Subcutaneous abdominal adipose tissue (tissue), 5 donors: Measurements from ENCODE around the gene KCTD10.

Experiments used
- H3K27ac ChIP-seq: one replicate; pipeline ENCODE4 v1.7.0; 2013; ENCODE audit warnings: low read depth, mild to moderate bottlenecking, inconsistent platforms, low read length, moderate library complexity
- H3K27me3 ChIP-seq, 5 donors: one replicate each; pipeline ENCODE4 v1.7.0; 2013; ENCODE audit warnings: low read length in 5 of 5, inconsistent platforms in 1 of 5; ENCODE audit not compliant: control insufficient read depth in 5 of 5, insufficient read depth in 4 of 5
- H3K36me3 ChIP-seq, 5 donors: one replicate each; pipeline ENCODE4 v1.7.0; 2013; ENCODE audit warnings: low read length in 5 of 5; ENCODE audit not compliant: control insufficient read depth in 5 of 5, insufficient read depth in 5 of 5
- H3K4me1 ChIP-seq, 5 donors: one replicate each; pipeline ENCODE4 v1.7.0; 2013; ENCODE audit warnings: low read length in 5 of 5, mild to moderate bottlenecking in 3 of 5, moderate library complexity in 1 of 5; ENCODE audit not compliant: control insufficient read depth in 5 of 5, insufficient read depth in 5 of 5
- H3K4me3 ChIP-seq, 5 donors: one replicate each; pipeline ENCODE4 v1.7.0; 2013; ENCODE audit warnings: low read length in 5 of 5, low read depth in 1 of 5
- H3K9ac ChIP-seq, 5 donors: one replicate each; pipeline ENCODE4 v1.7.0; 2013; ENCODE audit warnings: low read length in 5 of 5, mild to moderate bottlenecking in 4 of 5, moderate library complexity in 3 of 5
- H3K9me3 ChIP-seq, 5 donors: one replicate each; pipeline ENCODE4 v1.7.0; 2013; ENCODE audit warnings: low read length in 5 of 5; ENCODE audit not compliant: control insufficient read depth in 5 of 5
- donor health status: healthy.
- donor health status: healthy.
- donor health status: healthy.
- donor health status: healthy.
- donor health status: healthy.

Gene KCTD10

GRCh38 chr12:109455706-109456105 is 21.4 kb downstream of the KCTD10 start:
- Histone ChIP-seq H3K9me3 (no peaks in the 10 kb centered on the region), H3K27me3 (no peaks in the 10 kb centered on the region), H3K4me3 (no peak overlapping the region), H3K4me1 (peaks cover 2 to 35% (median 23%) of the 10 kb centered on the region in 5 donors), H3K9ac (no peak overlapping the region), H3K27ac (no peak overlapping the region), H3K36me3 (peaks cover 27 to 93% (median 81%) of the 10 kb centered on the region in 5 donors)

GRCh38 chr12:109452489-109452888 is 24.6 kb downstream of the KCTD10 start:
- Histone ChIP-seq H3K9ac (no peak overlapping the region), H3K36me3 (peaks cover 28 to 96% (median 89%) of the 10 kb centered on the region in 5 donors), H3K27ac (no peak overlapping the region)

GRCh38 chr12:109451400-109451799 is 25.7 kb downstream of the KCTD10 start:
- Histone ChIP-seq H3K4me3 (no peak overlapping the region), H3K36me3 (peaks cover 21 to 95% (median 89%) of the 10 kb centered on the region in 5 donors), H3K27ac (no peak overlapping the region), H3K9me3 (no peaks in the 10 kb centered on the region), H3K4me1 (peaks cover 2 to 26% (median 4%) of the 10 kb centered on the region in 5 donors), H3K27me3 (no peaks in the 10 kb centered on the region), H3K9ac (no peak overlapping the region)

More at GRCh38 chr12:109452489-109452888, 24.6 kb downstream of the KCTD10 start:
- peaks cover 2 to 26% (median 4%) of the 10 kb centered on the region in 5 donors for H3K4me1 ChIP-seq
- H3K9me3 ChIP-seq, result no peaks in the 10 kb centered on the region
- no peaks in the 10 kb centered on the region for H3K27me3 ChIP-seq
- H3K4me3 ChIP-seq, result no peak overlapping the region

GRCh38 chr12:109450980-109451379 is 26.1 kb downstream of the KCTD10 start:
- H3K9ac ChIP-seq, result no peak overlapping the region
- peaks cover 19 to 94% (median 89%) of the 10 kb centered on the region in 5 donors for H3K36me3 ChIP-seq
- no peak overlapping the region for H3K27ac ChIP-seq
- no peaks in the 10 kb centered on the region for H3K27me3 ChIP-seq
- H3K9me3 ChIP-seq, result no peaks in the 10 kb centered on the region
- H3K4me3 ChIP-seq, result no peak overlapping the region
- H3K4me1 ChIP-seq, result peaks cover 2 to 26% (median 4%) of the 10 kb centered on the region in 5 donors

DNA sequence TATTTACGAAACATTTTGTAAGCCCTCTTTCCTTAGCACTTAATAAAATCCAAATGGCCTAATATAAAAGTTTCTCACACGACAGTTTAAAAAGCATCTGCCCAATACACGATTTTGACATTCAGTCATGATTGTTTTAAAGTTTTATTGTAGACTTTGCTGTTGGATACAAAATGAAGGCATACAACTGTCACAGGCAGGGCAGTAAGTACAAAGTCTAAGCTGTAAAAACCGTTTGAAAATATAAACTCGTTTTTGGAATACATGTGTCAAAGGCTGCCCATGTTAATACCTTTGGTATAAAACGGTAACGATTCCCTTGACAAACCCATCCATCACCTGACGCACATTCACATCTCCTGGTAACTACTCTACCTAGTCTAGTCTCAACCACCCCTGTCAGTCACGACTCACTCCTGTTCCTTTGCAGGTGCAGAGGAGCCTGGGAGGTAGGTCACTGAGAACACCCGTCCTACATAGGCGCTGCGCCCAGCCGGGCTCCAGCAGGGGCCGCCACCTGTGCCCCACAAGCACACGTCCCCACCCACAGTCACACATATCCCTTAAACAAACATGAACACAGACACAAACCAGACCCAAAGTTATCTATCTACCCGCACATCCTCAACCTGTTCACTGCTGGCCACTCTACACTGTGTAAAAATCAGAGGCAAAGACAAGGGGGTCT is 27.1 kb downstream of the KCTD10 start:
- H3K9ac ChIP-seq, result no peak overlapping the region
- peaks cover 2 to 32% (median 13%) of the 10 kb centered on the region in 5 donors for H3K4me1 ChIP-seq

GRCh38 chr12:109448707-109449390 is 28.3 kb downstream of the KCTD10 start:
- H3K36me3 ChIP-seq, result peaks cover 9 to 89% (median 70%) of the 10 kb centered on the region in 5 donors

More for the DNA sequence above, 27.1 kb downstream of the KCTD10 start:
- Histone ChIP-seq H3K4me3 (no peak overlapping the region), H3K9me3 (no peaks in the 10 kb centered on the region), H3K27me3 (no peaks in the 10 kb centered on the region), H3K36me3 (peaks cover 16 to 90% (median 81%) of the 10 kb centered on the region in 5 donors), H3K27ac (no peak overlapping the region)

GRCh38 chr12:109448272-109448671 is 28.8 kb downstream of the KCTD10 start:
- peak overlapping the region in 1 of 5 donors; percentile 8 for H3K9ac ChIP-seq
- no peak overlapping the region for H3K4me3 ChIP-seq
- H3K27me3 ChIP-seq, result no peaks in the 10 kb centered on the region
- H3K27ac ChIP-seq, result peak overlapping the region; percentile 3
- H3K36me3 ChIP-seq, result peaks cover 8 to 83% (median 67%) of the 10 kb centered on the region in 5 donors
- H3K4me1 ChIP-seq, result peaks cover 10 to 50% (median 30%) of the 10 kb centered on the region in 5 donors
- no peaks in the 10 kb centered on the region for H3K9me3 ChIP-seq

More at GRCh38 chr12:109448707-109449390, 28.3 kb downstream of the KCTD10 start:
- Histone ChIP-seq H3K9ac (peak overlapping the region in 1 of 5 donors; percentile 8), H3K4me3 (no peak overlapping the region), H3K9me3 (no peaks in the 10 kb centered on the region), H3K4me1 (peaks cover 8 to 44% (median 24%) of the 10 kb centered on the region in 5 donors), H3K27me3 (no peaks in the 10 kb centered on the region), H3K27ac (peak overlapping the region; percentile 3)

DNA sequence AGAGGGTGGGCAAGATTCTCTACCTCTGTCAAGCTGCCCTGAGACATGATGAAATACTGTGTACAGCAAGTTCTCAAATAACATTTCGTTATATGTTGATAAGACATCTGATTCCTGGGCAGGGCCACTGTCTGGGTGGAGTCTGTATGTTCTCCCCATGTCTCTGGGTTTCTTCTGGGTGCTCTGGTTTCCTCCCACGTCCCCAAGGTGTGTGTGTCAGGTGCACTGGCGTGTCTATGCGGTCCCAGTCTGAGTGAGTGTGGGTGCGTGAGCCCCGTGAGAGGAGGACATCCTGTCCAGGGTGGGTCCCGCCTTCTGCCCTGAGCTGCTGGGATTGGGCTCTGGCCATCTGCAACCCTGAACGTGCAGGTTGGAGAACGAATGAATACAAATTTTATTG is 29.6 kb downstream of the KCTD10 start:
- H3K9me3 ChIP-seq, result no peaks in the 10 kb centered on the region
- no peak overlapping the region for H3K4me3 ChIP-seq
- no peak overlapping the region for H3K9ac ChIP-seq
- peaks cover 8 to 77% (median 59%) of the 10 kb centered on the region in 5 donors for H3K36me3 ChIP-seq
- H3K27ac ChIP-seq, result no peak overlapping the region
- H3K4me1 ChIP-seq, result peaks cover 9 to 51% (median 29%) of the 10 kb centered on the region in 5 donors
- H3K27me3 ChIP-seq, result no peaks in the 10 kb centered on the region

DNA sequence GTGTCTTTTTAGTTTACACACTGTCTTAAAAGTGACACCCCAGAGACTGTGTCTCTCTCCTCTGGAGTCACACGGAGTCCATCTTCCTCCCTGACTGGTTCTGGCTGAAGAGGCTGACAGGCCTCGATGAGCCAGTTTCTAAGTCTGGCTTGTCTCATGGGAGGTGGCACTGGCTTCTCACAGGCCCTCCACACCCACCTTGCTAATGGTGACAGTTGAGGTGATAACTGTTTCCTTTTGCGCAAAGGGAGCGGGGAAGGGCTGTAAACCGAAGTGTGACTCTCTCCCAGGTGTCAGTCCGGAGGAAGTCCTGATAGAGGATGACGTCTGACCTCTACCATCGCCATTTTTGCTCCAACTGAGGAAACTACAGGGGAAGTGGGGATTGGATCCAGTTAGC is 30.2 kb downstream of the KCTD10 start:
- H3K9ac ChIP-seq, result peak overlapping the region in 1 of 5 donors; percentile 21
- H3K27me3 ChIP-seq, result no peaks in the 10 kb centered on the region
- peaks cover 8 to 47% (median 28%) of the 10 kb centered on the region in 5 donors for H3K4me1 ChIP-seq
- H3K36me3 ChIP-seq, result peaks cover 5 to 77% (median 56%) of the 10 kb centered on the region in 5 donors
- H3K9me3 ChIP-seq, result no peaks in the 10 kb centered on the region
- no peak overlapping the region for H3K27ac ChIP-seq
- H3K4me3 ChIP-seq, result no peak overlapping the region

GRCh38 chr12:109445191-109445609 is 31.9 kb downstream of the KCTD10 start:
- Histone ChIP-seq H3K4me1 (peaks cover 8 to 61% (median 45%) of the 10 kb centered on the region in 5 donors), H3K4me3 (no peak overlapping the region), H3K27me3 (no peaks in the 10 kb centered on the region), H3K27ac (peak overlapping the region; percentile 55), H3K36me3 (peaks cover 5 to 65% (median 39%) of the 10 kb centered on the region in 5 donors), H3K9me3 (no peaks in the 10 kb centered on the region), H3K9ac (no peak overlapping the region)
